ENCODE results near the gene CLTC. TPM values are rescaled to one million over a fixed set of nuclear protein-coding genes. Genes with fewer than 3 reads are reported as not detected.

The CLTC gene
- total and polyA plus RNA-seq, 4 donors: 37.4 to 289 (median 165) TPM

GRCh38 chr17:59698143-59698542 is 78.4 kb downstream of the CLTC start:
- 64 to 71% methylated on average over 4 of the region's 4 CpGs for WGBS, 2 donors
- Histone ChIP-seq H3K4me3 (ENCODE audit: low read length in 2 of 2) (no peak overlapping the region), H3K36me3 (ENCODE audit: control insufficient read depth in 1 of 2, insufficient read depth in 2 of 2, low read length in 1 of 2) (peaks cover 2 to 8% of the 10 kb centered on the region in 2 donors), H3K9me3 (ENCODE audit: control insufficient read depth, low read length) (no peaks in the 10 kb centered on the region), H3K4me1 (ENCODE audit: control insufficient read depth in 1 of 2, insufficient read depth in 2 of 2, low read length in 2 of 2) (no peaks in the 10 kb centered on the region), H3K27me3 (ENCODE audit: control insufficient read depth in 1 of 2, insufficient read depth in 2 of 2, low read length in 1 of 2) (no peaks in the 10 kb centered on the region), H3K27ac (ENCODE audit: low read depth in 1 of 2, low read length in 2 of 2) (no peak overlapping the region)
- no peak for ATAC-seq (ENCODE audit: low FRiP score)
- no peak for DNase-seq
- intact Hi-C loops (cut with DNase I): no loop called here

- intact Hi-C loops (cut with DNase I): no loop called here
- Histone ChIP-seq H3K4me1 (ENCODE audit: control insufficient read depth in 1 of 2, insufficient read depth in 2 of 2, low read length in 2 of 2) (no peaks in the 10 kb centered on the region), H3K4me3 (ENCODE audit: low read length in 2 of 2) (no peak overlapping the region), H3K27me3 (ENCODE audit: control insufficient read depth in 1 of 2, insufficient read depth in 2 of 2, low read length in 1 of 2) (no peaks in the 10 kb centered on the region), H3K9me3 (ENCODE audit: control insufficient read depth, low read length) (no peaks in the 10 kb centered on the region), H3K36me3 (ENCODE audit: control insufficient read depth in 1 of 2, insufficient read depth in 2 of 2, low read length in 1 of 2) (peaks cover 2 to 5% of the 10 kb centered on the region in 2 donors), H3K27ac (ENCODE audit: low read depth in 1 of 2, low read length in 2 of 2) (no peak overlapping the region)
- no peak for ATAC-seq (ENCODE audit: low FRiP score)
- DNase-seq: no peak
- 95% methylated on average over 7 of the region's 7 CpGs for WGBS, 2 donors
Observed at GRCh38 chr17:59699218-59699617, 79.5 kb downstream of the CLTC start.

GRCh38 chr17:59699786-59700185 is 80.1 kb downstream of the CLTC start:
- Histone ChIP-seq H3K36me3 (ENCODE audit: control insufficient read depth in 1 of 2, insufficient read depth in 2 of 2, low read length in 1 of 2) (peaks cover 0 to 5% of the 10 kb centered on the region in 2 donors), H3K4me3 (ENCODE audit: low read length in 2 of 2) (no peak overlapping the region), H3K4me1 (ENCODE audit: control insufficient read depth in 1 of 2, insufficient read depth in 2 of 2, low read length in 2 of 2) (no peaks in the 10 kb centered on the region), H3K27me3 (ENCODE audit: control insufficient read depth in 1 of 2, insufficient read depth in 2 of 2, low read length in 1 of 2) (no peaks in the 10 kb centered on the region), H3K9me3 (ENCODE audit: control insufficient read depth, low read length) (no peaks in the 10 kb centered on the region), H3K27ac (ENCODE audit: low read depth in 1 of 2, low read length in 2 of 2) (no peak overlapping the region)
- DNase-seq: no peak
- intact Hi-C loops (cut with DNase I): no loop called here
- 90 to 91% methylated on average over 6 of the region's 6 CpGs for WGBS, 2 donors
- no peak for ATAC-seq (ENCODE audit: low FRiP score)

- DNase-seq (no peak), ATAC-seq (ENCODE audit: low FRiP score) (no peak)
- Histone ChIP-seq H3K4me3 (ENCODE audit: low read length in 2 of 2) (no peak overlapping the region), H3K36me3 (ENCODE audit: control insufficient read depth in 1 of 2, insufficient read depth in 2 of 2, low read length in 1 of 2) (peaks cover 0 to 3% of the 10 kb centered on the region in 2 donors), H3K27me3 (ENCODE audit: control insufficient read depth in 1 of 2, insufficient read depth in 2 of 2, low read length in 1 of 2) (no peaks in the 10 kb centered on the region), H3K4me1 (ENCODE audit: control insufficient read depth in 1 of 2, insufficient read depth in 2 of 2, low read length in 2 of 2) (no peaks in the 10 kb centered on the region), H3K27ac (ENCODE audit: low read depth in 1 of 2, low read length in 2 of 2) (no peak overlapping the region), H3K9me3 (ENCODE audit: control insufficient read depth, low read length) (no peaks in the 10 kb centered on the region)
- intact Hi-C loops (cut with DNase I): no loop called here
- WGBS, 2 donors: 95 to 97% methylated on average over 7 of the region's 7 CpGs
Observed at GRCh38 chr17:59702304-59702703, 82.6 kb downstream of the CLTC start.

- Histone ChIP-seq H3K4me3 (ENCODE audit: low read length in 2 of 2) (peak within 1 kb of the TSS; percentile 64 to 86), H3K27me3 (ENCODE audit: control insufficient read depth in 1 of 2, insufficient read depth in 2 of 2, low read length in 1 of 2) (no peaks in the 10 kb centered on the region), H3K27ac (ENCODE audit: low read depth in 1 of 2, low read length in 2 of 2) (peak within 1 kb of the TSS; percentile 73 to 88), H3K4me1 (ENCODE audit: control insufficient read depth in 1 of 2, insufficient read depth in 2 of 2, low read length in 2 of 2) (no peaks in the 10 kb centered on the region), H3K36me3 (ENCODE audit: control insufficient read depth in 1 of 2, insufficient read depth in 2 of 2, low read length in 1 of 2) (no peaks in the 10 kb centered on the region), H3K9me3 (ENCODE audit: control insufficient read depth, low read length) (no peaks in the 10 kb centered on the region)
- intact Hi-C loops (cut with DNase I): no loop called here
- DNase-seq (peak; percentile 99), ATAC-seq (ENCODE audit: low FRiP score) (peak; percentile 99)
- 0% methylated on average over 45 of the region's 45 CpGs for WGBS, 2 donors
Observed at GRCh38 chr17:59707149-59707970, 87.7 kb downstream of the CLTC start, which contains the start of the genes PTRH2 and VMP1. Gene PTRH2 (minus strand): TSS chr17:59707430. CDS start chr17:59697978, 9,452 bp downstream. Gene VMP1 (plus strand): TSS chr17:59707654. CDS start chr17:59731447, 23,793 bp downstream.

- WGBS, 2 donors: 0% methylated on average over 15 of the region's 15 CpGs
- no peaks in the 10 kb centered on the region for H3K4me1 ChIP-seq (ENCODE audit: control insufficient read depth in 1 of 2, insufficient read depth in 2 of 2, low read length in 2 of 2)
- no peaks in the 10 kb centered on the region for H3K27me3 ChIP-seq (ENCODE audit: control insufficient read depth in 1 of 2, insufficient read depth in 2 of 2, low read length in 1 of 2)
- DNase-seq (no peak), ATAC-seq (ENCODE audit: low FRiP score) (no peak)
- peak overlapping the region; percentile 64 to 86 for H3K4me3 ChIP-seq (ENCODE audit: low read length in 2 of 2)
- intact Hi-C loops (cut with DNase I): no loop called here
- H3K27ac ChIP-seq (ENCODE audit: low read depth in 1 of 2, low read length in 2 of 2): peak overlapping the region; percentile 73 to 88
- no peaks in the 10 kb centered on the region for H3K9me3 ChIP-seq (ENCODE audit: control insufficient read depth, low read length)
- H3K36me3 ChIP-seq (ENCODE audit: control insufficient read depth in 1 of 2, insufficient read depth in 2 of 2, low read length in 1 of 2): no peaks in the 10 kb centered on the region
Observed at GRCh38 chr17:59707971-59708430, 88.3 kb downstream of the CLTC start.

GRCh38 chr17:59711936-59712335 is 92.2 kb downstream of the CLTC start:
- no peaks in the 10 kb centered on the region for H3K4me1 ChIP-seq (ENCODE audit: control insufficient read depth in 1 of 2, insufficient read depth in 2 of 2, low read length in 2 of 2)
- H3K9me3 ChIP-seq (ENCODE audit: control insufficient read depth, low read length): no peaks in the 10 kb centered on the region
- ATAC-seq (ENCODE audit: low FRiP score) (no peak), DNase-seq (no peak)
- no peaks in the 10 kb centered on the region for H3K36me3 ChIP-seq (ENCODE audit: control insufficient read depth in 1 of 2, insufficient read depth in 2 of 2, low read length in 1 of 2)
- no peak overlapping the region for H3K27ac ChIP-seq (ENCODE audit: low read depth in 1 of 2, low read length in 2 of 2)
- no peaks in the 10 kb centered on the region for H3K27me3 ChIP-seq (ENCODE audit: control insufficient read depth in 1 of 2, insufficient read depth in 2 of 2, low read length in 1 of 2)
- no peak overlapping the region for H3K4me3 ChIP-seq (ENCODE audit: low read length in 2 of 2)
- intact Hi-C loops (cut with DNase I): no loop called here

- WGBS, 2 donors: 93 to 97% methylated on average over 2 of the region's 2 CpGs
- Histone ChIP-seq H3K36me3 (ENCODE audit: control insufficient read depth in 1 of 2, insufficient read depth in 2 of 2, low read length in 1 of 2) (no peaks in the 10 kb centered on the region), H3K27ac (ENCODE audit: low read depth in 1 of 2, low read length in 2 of 2) (no peak overlapping the region), H3K4me1 (ENCODE audit: control insufficient read depth in 1 of 2, insufficient read depth in 2 of 2, low read length in 2 of 2) (no peaks in the 10 kb centered on the region), H3K4me3 (ENCODE audit: low read length in 2 of 2) (no peak overlapping the region), H3K9me3 (ENCODE audit: control insufficient read depth, low read length) (no peaks in the 10 kb centered on the region), H3K27me3 (ENCODE audit: control insufficient read depth in 1 of 2, insufficient read depth in 2 of 2, low read length in 1 of 2) (no peaks in the 10 kb centered on the region)
- ATAC-seq (ENCODE audit: low FRiP score): no peak
- intact Hi-C loops (cut with DNase I): no loop called here
- DNase-seq: no peak
Observed at GRCh38 chr17:59712862-59713261, 93.2 kb downstream of the CLTC start.

- no peaks in the 10 kb centered on the region for H3K27me3 ChIP-seq (ENCODE audit: control insufficient read depth in 1 of 2, insufficient read depth in 2 of 2, low read length in 1 of 2)
- H3K36me3 ChIP-seq (ENCODE audit: control insufficient read depth in 1 of 2, insufficient read depth in 2 of 2, low read length in 1 of 2): no peaks in the 10 kb centered on the region
- H3K9me3 ChIP-seq (ENCODE audit: control insufficient read depth, low read length): no peaks in the 10 kb centered on the region
- ATAC-seq (ENCODE audit: low FRiP score) (no peak), DNase-seq (no peak)
- H3K27ac ChIP-seq (ENCODE audit: low read depth in 1 of 2, low read length in 2 of 2): no peak overlapping the region
- no peak overlapping the region for H3K4me3 ChIP-seq (ENCODE audit: low read length in 2 of 2)
- 85 to 90% methylated on average over 2 of the region's 2 CpGs for WGBS, 2 donors
- intact Hi-C loops (cut with DNase I): no loop called here
- H3K4me1 ChIP-seq (ENCODE audit: control insufficient read depth in 1 of 2, insufficient read depth in 2 of 2, low read length in 2 of 2): no peaks in the 10 kb centered on the region
Observed at GRCh38 chr17:59714255-59714654, 94.6 kb downstream of the CLTC start.
